GM19397 (cell line): Measurements from ENCODE around the gene HYAL3.
A peak's percentile ranks its signal among the peaks of the same experiment; 100 is the strongest.
"Not testable (repeated sequence)": the region's sequence is repeated elsewhere in the genome, so short reads cannot be mapped to it uniquely, and the experiment has no call there.

Source experiments
- ATAC-seq: cut with Tn5 transposase; IDR thresholded peaks from one replicate; pipeline ENCODE4 v1.9.1; 2021; ENCODE audit warnings: mild to moderate bottlenecking, moderate library complexity; ENCODE audit not compliant: unreplicated experiment

The HYAL3 gene

DNA sequence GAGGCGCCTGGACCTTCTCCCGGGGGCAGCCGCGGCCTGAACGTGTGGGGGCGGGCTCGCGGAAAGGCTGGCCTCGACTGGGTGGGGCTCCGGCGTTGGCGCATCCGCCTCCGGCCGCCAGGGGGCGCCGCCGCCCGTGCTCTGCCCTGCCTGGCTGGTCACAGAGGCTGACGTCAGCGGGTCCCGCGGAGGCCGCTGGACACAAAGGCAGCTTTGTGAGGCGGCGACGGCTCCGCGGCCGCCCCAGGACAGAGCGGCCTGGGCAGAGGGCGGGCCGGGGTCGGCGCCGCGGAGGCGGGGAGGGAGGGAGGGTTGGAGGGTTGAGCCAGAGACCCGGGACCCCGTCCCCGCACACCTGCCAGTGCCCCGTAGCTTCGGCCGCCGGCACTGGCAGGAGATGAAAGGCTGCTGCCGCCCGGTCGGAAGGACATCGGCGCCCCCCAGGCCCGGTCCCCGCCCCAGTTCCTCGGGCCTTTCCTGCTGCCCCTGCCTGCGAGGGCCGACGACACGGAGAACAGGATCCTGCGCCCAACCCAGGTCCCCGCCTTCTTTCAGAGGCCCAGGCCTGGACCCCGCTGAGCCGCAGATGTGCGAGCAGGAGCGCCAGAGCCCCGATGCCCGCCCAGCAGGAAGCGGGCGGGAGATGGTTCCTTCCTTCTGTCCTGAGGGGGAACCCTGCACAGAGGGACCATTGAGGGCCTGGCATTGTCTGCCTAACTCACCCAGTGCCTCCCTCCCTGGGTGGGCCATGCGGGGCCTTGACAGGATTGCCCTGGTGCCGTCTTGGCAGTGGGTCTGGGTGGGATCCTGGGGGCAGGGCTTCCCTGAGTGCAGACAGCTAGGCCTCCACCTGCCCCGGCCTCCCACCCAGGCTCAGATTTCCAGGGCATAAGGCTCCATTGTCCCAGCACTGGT, 38.9 kb downstream of the HYAL3 start:
- ATAC-seq, result peak; percentile 78

DNA sequence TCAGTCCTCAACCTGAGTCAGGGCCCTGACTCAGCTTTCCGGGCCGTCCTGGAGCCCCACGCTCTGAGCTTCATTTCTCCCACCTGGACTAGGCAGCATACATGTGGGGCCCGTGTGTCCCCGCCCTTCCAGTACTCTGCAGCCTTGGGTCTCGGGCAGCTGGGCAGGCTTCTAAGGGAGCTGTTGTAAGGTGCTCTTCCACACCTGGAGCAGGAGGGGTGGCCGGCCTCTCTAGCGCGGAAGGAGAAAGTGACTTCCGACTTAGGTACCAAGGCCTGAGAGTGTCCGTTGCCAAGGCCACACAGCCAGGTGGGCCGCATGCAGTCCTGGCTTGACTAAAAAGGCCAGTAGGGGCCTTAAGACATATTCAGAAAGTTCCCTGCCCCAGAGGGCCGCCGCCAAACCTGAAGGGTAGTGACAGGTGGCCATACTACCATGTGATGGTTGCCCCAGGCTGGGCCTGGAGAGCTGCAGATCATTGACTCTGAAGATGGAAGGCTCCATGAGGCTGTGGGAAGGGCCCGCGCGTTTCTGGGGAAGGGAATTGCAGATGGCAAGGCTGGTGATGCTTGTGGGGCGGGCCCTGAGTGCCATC, 39.7 kb downstream of the HYAL3 start:
- peak; percentile 12 for ATAC-seq

DNA sequence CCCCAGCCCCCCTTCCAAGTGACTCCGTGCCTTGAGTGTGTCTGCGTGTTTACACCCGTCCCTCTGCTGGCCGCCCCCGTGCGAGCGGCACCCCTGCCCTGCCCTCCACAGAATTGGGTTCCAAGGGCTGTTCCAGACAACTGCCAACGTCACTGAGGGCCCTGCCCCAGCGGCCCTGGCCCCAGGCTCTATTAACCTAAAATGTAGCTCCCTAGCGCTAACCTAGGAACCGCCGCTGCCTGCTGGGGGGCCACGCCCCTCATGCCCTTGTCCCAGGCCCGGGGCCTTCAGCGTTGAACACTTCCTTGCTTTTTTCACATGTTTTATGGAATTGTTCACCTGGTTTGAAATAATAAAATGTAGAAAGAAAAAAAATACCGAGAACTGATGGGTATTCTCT, 40.2 kb downstream of the HYAL3 start:
- no peak for ATAC-seq

DNA sequence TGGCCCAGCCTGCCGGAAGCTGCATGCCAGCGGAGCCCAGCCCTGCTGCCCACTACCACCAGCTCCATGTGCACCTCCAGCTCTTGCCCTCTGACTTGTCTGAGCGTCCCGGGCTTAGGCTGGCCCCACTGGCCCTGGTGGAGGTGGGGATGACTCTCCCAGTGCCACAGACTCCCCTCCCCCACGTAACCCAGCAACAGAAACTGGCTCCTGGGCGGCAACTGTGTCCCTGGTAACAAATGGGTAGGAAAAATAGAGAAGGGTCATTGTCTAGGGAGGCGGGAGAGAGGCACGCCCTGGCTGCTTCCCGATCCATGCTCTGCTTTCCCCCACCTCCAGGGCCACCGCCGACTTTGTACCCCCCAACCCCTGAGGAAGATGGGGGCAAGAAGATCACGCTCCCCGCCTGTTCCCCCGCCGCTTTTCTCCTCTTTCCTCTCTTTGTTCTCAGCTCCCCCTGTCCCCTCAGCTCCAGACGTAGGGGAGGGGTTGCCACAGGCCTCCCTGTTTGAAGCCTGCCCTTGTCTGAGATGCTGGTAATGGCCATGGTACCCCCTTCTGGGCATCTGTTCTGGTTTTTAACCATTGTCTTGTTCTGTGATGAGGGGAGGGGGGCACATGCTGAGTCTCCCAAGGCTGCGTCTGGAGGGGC, 41.0 kb downstream of the HYAL3 start:
- ATAC-seq, result no peak

DNA sequence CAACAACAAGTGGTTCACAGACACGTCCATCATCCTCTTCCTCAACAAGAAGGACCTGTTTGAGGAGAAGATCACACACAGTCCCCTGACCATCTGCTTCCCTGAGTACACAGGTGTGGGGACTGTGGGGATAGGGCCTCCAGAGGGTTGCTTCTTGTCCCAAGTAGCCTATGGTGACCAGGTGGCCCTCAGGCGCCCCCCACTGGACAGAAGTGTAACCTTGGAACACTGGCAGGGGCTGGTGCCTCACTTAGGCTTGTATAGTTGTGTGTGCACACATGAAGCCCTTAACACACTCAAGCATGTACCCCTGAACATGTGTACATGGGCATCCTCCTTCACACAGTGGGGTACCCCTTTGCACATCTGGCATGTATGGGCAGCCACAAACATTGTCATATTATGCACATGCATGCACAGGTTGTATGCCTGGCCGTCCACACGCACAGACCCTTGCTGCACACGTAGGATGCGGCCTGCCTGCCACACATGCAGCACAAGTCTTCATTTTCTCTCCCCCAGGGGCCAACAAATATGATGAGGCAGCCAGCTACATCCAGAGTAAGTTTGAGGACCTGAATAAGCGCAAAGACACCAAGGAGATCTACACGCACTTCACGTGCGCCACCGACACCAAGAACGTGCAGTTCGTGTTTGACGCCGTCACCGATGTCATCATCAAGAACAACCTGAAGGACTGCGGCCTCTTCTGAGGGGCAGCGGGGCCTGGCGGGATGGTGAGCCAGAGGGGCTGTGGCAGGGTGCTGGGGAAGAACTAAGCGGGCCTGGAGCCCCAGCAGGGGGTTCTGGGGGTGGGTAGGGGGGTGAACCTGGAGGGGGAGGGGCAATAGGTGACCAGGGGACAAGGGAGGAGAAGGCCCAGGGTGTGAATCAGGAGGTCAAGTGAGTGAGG, 42.0 kb downstream of the HYAL3 start:
- no peak for ATAC-seq

DNA sequence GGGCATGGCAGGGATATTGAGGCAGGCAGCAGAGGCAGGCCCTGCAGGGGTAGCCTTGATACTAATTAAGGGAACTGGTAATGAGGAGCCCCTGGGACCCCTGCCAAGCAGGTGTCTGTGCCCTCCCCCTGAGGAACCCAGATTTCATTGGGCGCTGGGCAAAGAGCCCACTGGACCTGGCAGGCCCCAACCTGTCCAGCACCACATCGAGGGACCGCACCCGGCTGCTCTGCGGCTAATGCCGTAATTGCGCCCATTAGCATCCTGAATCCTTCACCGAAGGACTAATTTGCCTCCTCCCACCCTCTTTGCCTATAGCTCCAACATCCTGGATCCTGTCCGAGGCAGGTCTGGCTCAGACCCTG, 44.0 kb downstream of the HYAL3 start:
- ATAC-seq, result no peak

DNA sequence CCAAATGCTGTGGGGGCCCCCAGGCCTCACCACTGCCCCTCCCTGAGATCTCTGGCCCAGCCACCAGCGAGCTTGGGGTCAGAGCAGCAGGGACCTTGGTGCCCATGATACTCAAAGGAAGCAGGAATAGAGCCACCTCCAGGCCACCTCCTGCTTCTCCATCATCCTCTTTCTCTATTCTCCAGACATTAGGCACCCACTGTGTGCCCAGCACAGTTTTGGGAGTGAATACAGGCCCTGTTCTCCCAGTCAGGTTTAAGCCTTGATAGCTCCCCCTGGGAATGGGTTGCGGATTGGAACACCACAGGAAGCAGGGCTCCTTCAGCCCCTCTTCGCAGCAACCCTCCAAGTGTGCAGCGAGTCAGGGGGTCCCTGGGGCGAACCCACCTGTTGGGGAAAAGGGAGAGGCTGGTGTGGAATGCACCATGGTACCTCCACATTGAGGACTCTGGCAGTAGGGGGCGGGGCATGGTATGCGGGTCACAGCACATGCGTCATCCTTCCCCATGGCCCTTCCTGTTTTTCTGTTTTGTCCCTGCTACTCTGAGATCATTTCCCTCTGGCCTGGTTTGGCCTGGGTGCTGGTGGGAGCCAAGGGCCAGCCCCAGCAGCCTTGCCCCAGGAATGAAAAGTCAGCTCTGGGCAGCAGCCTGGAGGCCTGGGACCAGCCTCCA, 44.5 kb downstream of the HYAL3 start:
- ATAC-seq, result no peak

DNA sequence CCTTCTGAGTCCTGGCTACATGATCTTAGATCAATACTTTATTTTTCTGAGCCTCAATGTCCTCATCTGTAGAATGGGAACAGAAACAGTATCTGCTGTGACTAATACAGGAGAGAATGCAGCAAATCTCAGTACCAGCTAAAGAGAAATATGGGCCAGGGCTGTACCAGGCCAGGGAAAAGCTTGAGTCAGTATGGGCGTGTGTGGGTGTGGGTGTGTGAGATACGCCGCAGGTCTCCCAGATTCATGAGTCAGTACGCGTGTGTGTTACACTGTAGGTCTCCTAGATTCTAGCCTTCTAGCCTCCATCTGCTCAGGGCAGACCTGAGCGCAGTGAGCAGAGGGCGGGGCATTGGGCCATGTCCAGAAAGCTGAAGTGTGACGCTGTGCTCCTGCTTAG, 48.0 kb downstream of the HYAL3 start:
- no peak for ATAC-seq

DNA sequence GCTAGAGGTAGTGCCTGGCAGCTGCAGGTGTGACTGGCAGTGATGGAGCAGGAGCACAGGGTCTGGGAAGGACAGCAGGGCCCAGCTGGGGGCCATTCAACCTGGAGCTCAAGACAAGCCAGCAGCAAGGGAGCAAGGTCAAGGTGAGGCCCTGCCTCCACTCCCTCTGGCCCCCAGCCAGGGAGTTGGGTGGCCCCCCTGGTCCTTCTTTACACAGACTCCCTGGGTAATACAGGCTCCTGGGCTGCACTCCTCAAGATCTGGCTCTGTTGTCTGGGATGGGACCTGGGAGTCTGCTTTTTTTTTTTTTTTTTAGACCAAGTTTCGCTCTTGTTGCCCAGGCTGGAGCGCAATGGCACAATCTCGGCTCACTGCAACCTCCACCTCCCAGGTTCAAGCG, 48.7 kb downstream of the HYAL3 start:
- no peak for ATAC-seq

DNA sequence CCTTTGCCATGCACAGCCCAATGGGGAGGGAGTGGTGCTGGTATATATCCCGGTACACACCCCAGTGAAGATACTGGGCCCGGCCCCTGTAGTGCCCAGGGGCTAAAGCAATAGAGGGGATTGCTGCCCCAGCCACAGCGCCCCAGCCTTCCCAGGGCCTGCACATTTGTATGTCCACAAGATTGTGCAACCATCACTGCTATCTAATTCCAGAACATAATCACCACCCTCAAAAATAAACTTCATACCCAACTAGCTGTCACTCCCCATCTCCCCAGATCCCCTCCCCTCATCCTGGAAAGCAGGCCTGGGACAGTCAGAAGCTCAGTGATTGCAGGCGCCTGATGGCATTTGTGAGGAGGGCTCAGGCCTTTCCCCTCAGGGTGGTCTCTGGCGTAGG, 49.7 kb downstream of the HYAL3 start:
- no peak for ATAC-seq

DNA sequence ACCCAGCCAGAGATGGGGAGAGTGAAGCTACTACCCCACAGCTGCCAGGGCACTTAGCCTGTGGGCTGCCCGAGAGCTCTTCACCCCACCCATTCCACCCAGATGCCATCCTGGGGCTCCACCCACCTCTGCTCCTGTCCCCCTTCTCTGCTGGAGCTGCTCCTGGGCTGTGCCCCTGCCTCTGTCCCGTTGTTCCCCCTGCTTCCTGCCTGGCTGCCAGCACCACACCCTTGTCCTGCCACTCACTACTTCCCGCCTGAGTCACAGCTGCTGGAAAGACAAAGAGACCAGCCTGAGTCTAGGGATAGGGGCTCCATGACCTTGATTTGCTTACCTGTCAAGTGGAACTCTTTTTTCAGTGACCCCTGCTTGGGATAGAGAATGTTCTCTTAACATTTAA, 50.8 kb downstream of the HYAL3 start:
- ATAC-seq, result no peak

DNA sequence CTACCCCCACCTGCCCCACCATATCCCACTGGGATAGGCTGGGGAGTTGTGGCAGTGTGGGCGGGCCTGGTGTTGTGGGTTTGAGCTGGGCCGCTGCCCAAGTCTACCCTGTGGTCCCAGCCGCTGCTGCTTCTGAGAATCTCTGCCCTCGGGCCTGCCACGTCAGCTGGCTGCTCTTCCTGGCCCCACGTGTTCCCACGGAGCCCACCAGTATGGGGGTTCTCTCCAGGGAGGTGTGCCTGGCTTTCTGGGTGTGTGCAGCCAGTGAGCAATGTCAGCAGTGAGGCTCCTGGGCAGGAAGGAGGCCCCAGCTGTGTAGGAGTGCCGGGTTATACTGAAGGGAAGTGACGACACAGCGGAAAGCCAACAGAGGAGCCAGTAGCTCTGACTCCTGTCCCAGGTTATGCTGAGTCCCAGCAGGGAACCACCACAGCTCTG, 52.7 kb downstream of the HYAL3 start:
- peak; percentile 45 for ATAC-seq

DNA sequence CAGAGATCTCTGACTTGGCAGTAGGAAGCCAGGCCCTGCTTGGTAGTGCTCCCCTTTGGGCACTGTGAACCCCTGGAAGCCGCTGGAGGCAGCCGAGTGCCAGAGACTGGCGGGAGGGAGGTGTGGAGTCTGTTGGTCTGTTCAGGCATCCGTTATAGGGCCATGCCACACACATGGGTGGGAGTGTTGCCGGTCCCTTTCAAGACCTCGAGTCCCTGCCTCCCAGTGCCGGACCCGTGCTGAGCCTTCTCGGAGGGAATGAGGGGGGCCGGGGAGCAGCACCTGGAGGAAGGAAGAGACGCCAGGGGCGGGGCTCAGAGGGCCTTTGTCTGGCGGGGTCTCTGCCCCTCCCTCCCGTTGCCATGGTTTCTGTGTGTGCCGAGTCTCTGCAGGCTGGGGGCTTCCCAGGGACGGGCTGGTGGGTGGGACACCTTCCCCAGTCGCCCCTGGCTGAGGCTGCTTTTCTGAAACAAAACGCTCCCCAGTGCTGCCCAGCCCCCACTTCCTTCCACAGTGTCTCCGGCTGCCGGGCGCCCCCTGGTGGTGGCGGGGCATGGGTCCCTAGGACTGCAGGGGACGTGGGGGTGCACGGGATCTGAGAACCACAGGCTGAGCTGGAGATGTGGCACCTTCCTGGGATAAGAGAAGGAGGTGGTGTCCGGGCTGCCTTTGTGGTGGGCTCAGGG, 53.2 kb downstream of the HYAL3 start:
- ATAC-seq, result peak; percentile 65

DNA sequence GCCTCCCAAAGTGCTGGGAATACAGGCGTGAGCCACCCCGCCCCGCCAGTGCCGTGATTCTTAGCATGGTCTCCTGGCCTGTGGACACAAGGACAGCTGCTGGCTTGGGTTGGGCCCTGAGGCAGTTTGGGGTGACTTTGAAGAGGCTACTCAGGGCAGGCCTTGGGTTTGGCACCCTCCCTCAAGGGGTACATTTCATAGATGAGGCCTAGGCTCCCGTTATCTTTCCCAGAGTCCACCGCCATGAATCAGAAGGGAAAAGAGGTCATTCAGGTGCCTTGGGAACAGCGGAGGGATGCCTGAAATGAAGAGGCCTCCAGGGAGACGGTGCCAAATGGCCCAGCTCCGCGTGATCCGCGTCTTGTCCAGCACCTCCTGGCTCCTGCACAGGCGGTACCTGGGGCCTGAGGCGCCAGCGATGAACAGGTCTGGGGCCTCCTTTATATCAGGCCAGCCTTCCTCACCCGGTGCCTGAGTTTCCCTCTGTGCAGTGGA, 53.9 kb downstream of the HYAL3 start:
- ATAC-seq, result no peak

DNA sequence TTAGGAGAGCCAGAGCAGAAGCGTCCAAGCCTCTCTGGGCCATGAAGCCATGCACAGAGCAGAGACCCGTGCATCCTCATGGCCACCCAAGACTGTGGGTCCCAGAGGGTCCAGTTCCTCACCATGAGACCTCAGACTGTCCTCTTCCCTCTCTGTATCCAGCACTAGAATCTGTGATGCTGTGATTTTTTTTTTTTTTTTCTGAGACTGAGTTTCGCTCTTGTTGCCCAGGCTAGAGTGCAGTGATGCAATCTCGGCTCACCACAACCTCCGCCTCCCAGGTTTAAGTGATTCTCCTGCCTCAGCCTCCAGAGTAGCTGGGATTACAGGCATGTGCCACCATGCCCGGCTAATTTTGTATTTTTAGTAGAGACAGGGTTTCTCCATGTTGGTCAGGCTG, 54.4 kb downstream of the HYAL3 start:
- not testable (repeated sequence) for ATAC-seq

DNA sequence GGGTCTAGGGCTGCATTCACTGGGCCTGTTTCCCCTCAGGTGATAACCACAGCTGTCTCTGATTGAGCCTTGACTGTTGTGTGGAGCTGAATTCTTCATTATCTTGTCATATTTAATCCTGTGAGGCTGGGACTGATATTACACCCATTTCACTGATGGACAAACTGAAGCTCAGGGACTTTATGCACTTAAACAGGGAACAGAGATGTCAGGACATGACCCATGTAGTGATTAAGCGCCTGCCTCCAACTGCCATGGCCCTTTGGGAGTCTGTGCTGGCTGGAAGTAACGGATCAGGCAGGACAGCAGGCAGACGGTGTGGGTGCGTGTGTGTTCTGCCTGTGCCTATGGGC, 55.7 kb downstream of the HYAL3 start:
- no peak for ATAC-seq

DNA sequence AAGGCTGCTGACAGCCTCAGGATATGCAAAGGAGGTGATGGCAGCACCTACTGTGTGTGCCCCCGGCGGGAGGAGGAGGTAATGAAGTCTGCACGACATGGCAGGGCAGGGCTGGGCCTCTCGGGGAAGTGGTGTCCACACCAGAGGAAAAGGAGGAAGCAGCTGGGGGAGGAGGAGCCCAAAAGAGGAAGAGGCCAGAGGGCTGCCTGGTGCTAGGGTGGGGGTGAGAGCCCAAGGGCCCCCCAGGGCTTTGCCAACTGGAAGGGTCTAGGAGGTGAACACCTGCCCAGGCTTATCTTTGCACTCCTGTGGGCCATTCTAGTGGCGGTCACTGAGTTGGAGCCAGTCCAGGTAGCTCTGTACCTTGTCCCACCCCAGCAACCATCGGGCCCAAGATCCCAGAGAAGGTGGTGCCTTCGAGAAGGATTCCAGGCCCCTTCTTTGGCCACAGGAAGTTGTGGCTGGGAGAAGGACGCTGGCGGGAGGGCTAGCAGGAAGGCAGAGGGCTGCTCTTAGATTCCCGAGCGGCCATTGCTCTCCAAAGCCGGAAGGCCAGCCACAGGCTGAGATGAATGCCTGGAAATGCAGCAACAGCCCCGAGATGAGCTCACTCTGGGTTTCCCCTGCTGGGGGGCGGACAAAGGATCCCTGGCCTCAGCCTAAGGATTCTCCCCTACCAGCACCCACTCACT, 56.2 kb downstream of the HYAL3 start:
- no peak for ATAC-seq
